Psoas muscle (tissue), 8 donors: ENCODE results near the gene BAZ2A. TPM values are rescaled to one million over a fixed set of nuclear protein-coding genes. Genes with fewer than 3 reads are reported as not detected.
A peak's percentile ranks its signal among the peaks of the same experiment; 100 is the strongest.

Experiments
- ATAC-seq, 4 donors: fragments of 200-7000 bp; cut with Tn5 transposase; one replicate each; pipeline ENCODE4 v1.9.1; 2020; ENCODE audit warnings: moderate library complexity in 3 of 4, mild to moderate bottlenecking in 2 of 4
- DNase-seq, 2 donors: peaks; one replicate each; pipeline ENCODE4 v3.0.0-alpha.2; 2020
- H3K27ac ChIP-seq: fragments of 200-600 bp; one replicate; pipeline ENCODE4 v1.8.0; 2022
- H3K27me3 ChIP-seq, 3 donors: fragments of 200-600 bp in 1 of 3; one replicate each; pipeline versions ENCODE4 v1.6.1 to v1.8.0; 2013 to 2022; ENCODE audit warnings: low read length in 2 of 3, mild to moderate bottlenecking in 2 of 3, moderate library complexity in 1 of 3; ENCODE audit not compliant: insufficient read depth in 3 of 3
- H3K36me3 ChIP-seq, 2 donors: fragments of 200-600 bp in 1 of 2; one replicate each; pipeline versions ENCODE4 v1.6.1 to v1.8.0; 2013 to 2022; ENCODE audit warnings: low read depth in 1 of 2, mild to moderate bottlenecking in 1 of 2, moderate library complexity in 1 of 2; ENCODE audit not compliant: insufficient read depth in 1 of 2
- H3K4me1 ChIP-seq: fragments of 200-600 bp; one replicate; pipeline ENCODE4 v1.8.0; 2022
- H3K4me3 ChIP-seq: fragments of 200-600 bp; one replicate; pipeline ENCODE4 v1.8.0; 2022; ENCODE audit warnings: mild to moderate bottlenecking
- H3K9me3 ChIP-seq: fragments of 200-600 bp; one replicate; pipeline ENCODE4 v1.8.0; 2022
- CTCF ChIP-seq: fragments of 200-600 bp; IDR thresholded peaks from one replicate; pipeline ENCODE4 v1.8.0; 2022; ENCODE audit warnings: antibody characterized with exemption
- WGBS, 3 donors: extraction: QIAGEN DNeasy Blood & Tissue Kit; methylation state at CpG; one replicate each; pipeline versions ENCODE4 v1.1.6 to v1.1.7; 2013; 5-methylcytosine and 5-hydroxymethylcytosine counted together
- intact Hi-C, 2 donors: fragments of 100-400 bp; cut with DNase I; formaldehyde crosslinking; loops; one replicate each; pipeline versions ENCODE4 v1.11.0 to v1.14.2; 2022
- long read RNA-seq, 2 donors: library from polyadenylated mRNA; unstranded; transcript quantifications; one replicate each; pipeline ENCODE4 v2.0.0, GENCODE V29; 2021
- polyA plus RNA-seq, 3 donors: library from polyadenylated mRNA; stranded (reverse); fragments of 200-250 nt; gene quantifications; one replicate each; pipeline ENCODE4 v1.2.3, GENCODE V29; 2013
- total RNA-seq, 4 donors: library from RNA; stranded (reverse); fragmentation: NEBNext Ultra II Directional in 2 of 4; extraction: Animal tissue kit (Norgen Biotek cat#: 25700) in 2 of 4; gene quantifications; one replicate each; pipeline versions ENCODE4 v1.2.1 to v1.2.4, GENCODE V29; 2021 to 2023
- donor health status: healthy with polysubstance abuse.
- donor health status: DM: no; HTN: no; CAD: no; lungs with moderate emphysema.
- donor health status: Bipolar disorder and iron deficiency.
- donor health status: healthy.
- donor health status: DM: yes; HTN: yes; CAD: no.
- donor health status: DM: no; HTN: no; CAD: no.
- donor health status: DM: no; HTN: no; CAD: no.
- donor health status: DM: yes; HTN: yes; CAD: no.

The BAZ2A gene
- total RNA-seq (10 to 100 TPM; 41.0 to 53.8 (median 47.7) TPM), polyA plus RNA-seq (10 to 100 TPM; 10.0 to 39.4 (median 25.5) TPM)
- long read RNA-seq, donor 1, partial matches to known transcripts, result 7 of 13 reads
- long read RNA-seq, donor 1, other reads (novel, unspliced or antisense), result 6 of 13 reads
- long read RNA-seq, donor 2, partial matches to known transcripts, result 17 of 33 reads
- long read RNA-seq, donor 2, other reads (novel, unspliced or antisense), result 15 of 33 reads

GRCh38 chr12:56630180-56630632 is at the start of gene BAZ2A:
Gene BAZ2A (minus strand): TSS chr12:56630326. CDS start chr12:56617530, 12,796 bp downstream.
- DNase-seq, result peak; percentile 91 to 93
- H3K4me1 ChIP-seq, result peaks cover 48% of the 10 kb centered on the region
- peak; percentile 86 to 88 (median 86) for ATAC-seq
- 0 to 1% (median 1%) methylated on average over 17 to 31 of the region's 31 CpGs for WGBS, 3 donors
- H3K9me3 ChIP-seq, result no peaks in the 10 kb centered on the region
- peak within 1 kb of the TSS; percentile 82 for H3K4me3 ChIP-seq
- peak within 1 kb of the TSS; percentile 92 for H3K27ac ChIP-seq
- TF ChIP-seq CTCF, result no peak
- H3K36me3 ChIP-seq, result peaks cover 0 to 12% of the 10 kb centered on the region in 2 donors
- intact Hi-C loops, result loop anchor here in 1 of 2 donors (5.0 kb wide), 1 partner anchor 108 kb away; the partner anchor contains the start of gene RBMS2
- no peaks in the 10 kb centered on the region for H3K27me3 ChIP-seq

GRCh38 chr12:56678852-56679251 is 48.7 kb upstream of the BAZ2A start:
- Histone ChIP-seq H3K4me1 (peaks cover 69% of the 10 kb centered on the region), H3K27ac (peak overlapping the region; percentile 56), H3K36me3 (peaks cover 3 to 23% of the 10 kb centered on the region in 2 donors), H3K9me3 (no peaks in the 10 kb centered on the region), H3K4me3 (no peak overlapping the region), H3K27me3 (no peaks in the 10 kb centered on the region)
- TF ChIP-seq CTCF, result no peak
- DNase-seq, result no peak
- 77 to 85% (median 82%) methylated on average over 2 of the region's 2 CpGs for WGBS, 3 donors
- no peak for ATAC-seq
- intact Hi-C loops, result no loop called here

DNA sequence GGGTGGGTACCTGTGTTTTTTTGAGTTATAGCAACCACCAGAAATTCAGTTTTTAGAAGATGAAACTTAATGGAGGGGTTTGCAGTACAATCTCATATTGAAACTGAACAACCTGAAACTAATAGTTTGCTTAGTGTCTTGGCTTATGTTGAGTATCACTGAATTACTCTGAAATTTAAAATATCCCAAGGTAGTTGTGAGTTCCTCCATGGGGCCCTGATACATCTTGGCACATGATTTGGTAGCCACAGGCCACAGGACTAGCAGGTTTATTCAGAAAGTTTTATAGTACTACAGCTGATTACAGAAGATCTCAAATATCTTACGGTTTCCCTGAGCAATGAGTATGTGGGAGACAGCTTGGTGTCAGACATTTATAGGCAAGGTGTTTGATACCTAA is 47.6 kb upstream of the BAZ2A start:
- intact Hi-C loops, result no loop called here

DNA sequence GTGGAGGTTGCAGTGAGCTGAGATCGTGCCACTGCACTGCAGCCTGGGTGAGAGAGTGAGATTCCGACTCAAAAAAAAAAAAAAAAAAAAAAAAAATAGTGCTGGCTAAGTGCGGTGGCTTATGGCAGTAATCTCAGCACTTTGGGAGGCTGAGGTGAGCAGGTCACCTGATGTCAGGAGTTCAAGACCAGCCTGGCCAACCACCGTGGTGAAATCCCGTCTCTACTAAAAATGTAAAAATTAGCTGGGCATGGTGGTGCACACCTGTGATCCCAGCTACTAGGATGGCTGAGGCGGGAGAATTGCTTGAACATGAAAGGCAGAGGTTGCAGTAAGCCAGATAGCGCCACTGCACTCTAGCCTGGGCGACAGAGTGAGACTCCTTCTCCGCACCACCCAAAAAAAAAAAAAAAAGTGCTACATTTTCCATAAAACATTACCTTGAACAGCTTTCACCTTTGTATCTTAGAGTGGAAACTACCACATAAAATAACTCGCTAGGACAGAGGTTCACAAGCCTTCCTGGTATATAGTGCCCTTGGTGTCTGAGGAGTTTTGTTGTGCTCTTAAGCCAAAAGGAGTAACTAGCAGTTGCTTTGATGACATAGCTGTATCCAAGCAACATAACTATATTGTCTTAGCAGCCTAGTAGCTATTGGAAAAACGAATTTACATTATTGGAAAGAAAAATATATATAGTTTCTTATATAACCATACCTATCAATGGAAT is 46.9 kb upstream of the BAZ2A start:
- WGBS, 3 donors, result 71 to 88% (median 77%) methylated on average over 10 to 11 of the region's 11 CpGs
- H3K36me3 ChIP-seq, result peaks cover 3 to 37% of the 10 kb centered on the region in 2 donors
- H3K4me1 ChIP-seq, result peaks cover 60% of the 10 kb centered on the region
- H3K27ac ChIP-seq, result peak overlapping the region; percentile 50
- no peak for TF ChIP-seq CTCF
- DNase-seq, result no peak
- no peaks in the 10 kb centered on the region for H3K27me3 ChIP-seq
- H3K9me3 ChIP-seq, result no peaks in the 10 kb centered on the region
- H3K4me3 ChIP-seq, result no peak overlapping the region
- intact Hi-C loops, result no loop called here
- ATAC-seq, result no peak

More for the DNA sequence above, 47.6 kb upstream of the BAZ2A start:
- 30 to 70% (median 49%) methylated on average over 1 of the region's 1 CpG for WGBS, 3 donors
- H3K4me1 ChIP-seq, result peaks cover 63% of the 10 kb centered on the region
- H3K9me3 ChIP-seq, result no peaks in the 10 kb centered on the region
- ATAC-seq, result no peak
- H3K36me3 ChIP-seq, result peaks cover 3 to 30% of the 10 kb centered on the region in 2 donors
- TF ChIP-seq CTCF, result no peak
- peak overlapping the region; percentile 50 for H3K27ac ChIP-seq
- H3K4me3 ChIP-seq, result no peak overlapping the region
- no peak for DNase-seq
- no peaks in the 10 kb centered on the region for H3K27me3 ChIP-seq
